ENCODE measurements around the gene CHRFAM7A.
"Not testable (repeated sequence)": the region's sequence is repeated elsewhere in the genome, so short reads cannot be mapped to it uniquely, and the experiment has no call there.

Gene CHRFAM7A

DNA sequence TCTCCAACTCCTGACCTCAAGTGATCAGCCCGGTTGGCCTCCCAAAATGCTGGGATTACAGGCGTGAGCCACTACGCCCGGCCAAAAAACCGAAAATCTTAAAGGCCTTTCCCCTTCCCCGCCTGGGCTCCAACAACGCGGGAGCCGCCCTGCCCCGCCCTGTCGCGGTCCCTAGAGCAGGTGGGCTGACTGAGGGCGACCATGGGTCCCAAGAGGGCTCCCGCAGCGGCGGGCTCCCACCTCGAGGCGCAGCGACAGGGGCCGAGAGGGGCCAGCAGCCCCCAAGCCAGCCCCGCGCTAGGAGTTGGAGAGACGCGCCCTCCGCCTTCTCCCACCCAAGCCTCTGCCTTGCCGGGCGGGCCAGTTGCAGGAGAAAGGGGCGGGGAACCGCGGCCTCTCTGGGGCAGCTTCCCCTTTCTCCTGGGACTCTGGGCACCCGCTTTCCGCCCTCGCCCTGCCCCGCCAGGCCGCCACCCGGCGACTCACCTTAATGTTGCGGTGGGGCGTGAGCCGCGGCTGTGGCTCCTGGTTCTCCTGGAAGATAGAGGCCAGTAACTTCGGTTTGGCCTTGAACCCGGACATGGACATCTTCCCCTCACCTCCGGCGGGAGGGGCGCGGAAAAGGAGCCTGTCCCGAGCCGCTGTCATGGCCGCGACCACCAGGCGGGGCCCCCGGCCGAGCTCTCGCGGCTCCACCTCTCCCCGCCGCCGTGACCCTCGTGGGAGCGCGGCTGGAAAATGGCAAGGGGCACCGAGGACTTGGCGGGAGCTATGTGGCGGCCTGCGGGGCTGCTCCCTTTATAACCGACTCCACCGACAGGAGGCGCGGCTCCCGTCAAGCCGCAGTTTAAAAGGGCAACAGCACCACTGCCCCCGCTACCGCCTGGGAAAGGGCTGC is at the start of gene CHRFAM7A:
TSS of gene CHRFAM7A (minus strand) at position 775 of the 898 bp plus-strand sequence. CDS start 10,189 bp downstream, outside the sequence.
- in situ Hi-C loops (cut with MboI; ENCODE audit: low sequenced_read_pairs) = not testable (repeated sequence)

DNA sequence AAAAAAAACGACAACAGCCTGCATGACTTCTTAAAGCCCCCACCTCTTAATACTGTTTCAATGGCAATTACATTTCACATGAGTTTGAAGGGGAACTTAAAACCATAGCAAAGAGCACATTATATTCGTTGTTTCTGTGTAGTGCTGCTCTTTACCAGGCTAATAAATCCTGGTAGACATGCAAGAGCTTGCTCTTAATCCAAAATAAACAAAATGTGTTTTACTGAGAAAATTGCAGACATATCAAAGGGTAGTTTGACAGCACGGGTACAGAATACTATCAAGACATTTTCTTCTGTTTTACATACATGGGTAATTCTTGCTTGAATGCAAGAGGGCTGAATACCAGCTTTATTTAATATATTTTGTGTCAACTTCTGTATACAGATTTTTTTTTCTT is 45.0 kb upstream of the CHRFAM7A start:
- in situ Hi-C loops (cut with MboI; ENCODE audit: low sequenced_read_pairs) = not testable (repeated sequence)

- in situ Hi-C loops (cut with MboI; ENCODE audit: low sequenced_read_pairs) = not testable (repeated sequence)
Observed at GRCh38 chr15:30435878-30436277, 42.5 kb upstream of the CHRFAM7A start.

DNA sequence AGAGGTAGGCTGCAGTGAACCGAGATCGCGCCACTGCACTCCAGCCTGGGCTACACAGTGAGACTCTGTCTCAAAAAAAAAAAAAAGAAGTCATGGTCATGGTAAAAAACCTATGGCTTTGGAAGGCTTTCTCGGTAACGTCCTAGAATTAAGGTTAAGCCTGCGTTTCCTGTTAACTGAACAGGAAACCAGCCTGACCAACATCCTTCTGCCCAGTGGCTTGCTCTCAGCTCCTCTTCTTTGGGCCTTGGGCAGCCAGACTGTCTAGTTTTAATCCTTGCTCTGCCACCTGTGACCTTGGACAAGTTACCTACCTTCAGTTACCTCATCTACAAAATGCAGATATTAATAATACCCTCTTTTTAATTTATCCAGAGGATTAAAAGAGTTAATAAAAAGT is 27.4 kb upstream of the CHRFAM7A start:
- in situ Hi-C loops (cut with MboI; ENCODE audit: low sequenced_read_pairs) = not testable (repeated sequence)

DNA sequence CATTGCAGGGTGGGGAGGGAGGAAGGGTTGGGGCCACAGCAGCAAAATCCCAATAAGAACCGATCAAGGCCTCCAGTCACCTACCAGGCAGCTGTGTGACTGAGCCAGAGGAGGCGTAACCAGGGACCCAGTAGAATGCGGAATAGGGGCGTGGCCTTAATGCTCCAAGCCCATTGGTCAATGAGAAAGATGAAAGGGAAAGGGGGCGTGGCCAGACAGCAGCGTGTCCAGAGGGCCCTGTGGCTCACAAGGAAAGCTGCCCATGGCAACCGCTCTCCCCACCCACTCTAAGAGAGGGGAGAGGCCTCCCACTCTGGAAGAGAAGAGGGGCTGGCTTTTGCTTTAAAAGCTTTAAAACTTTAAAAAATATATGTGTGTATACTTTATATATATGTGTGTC is 20.8 kb upstream of the CHRFAM7A start, which contains the start of gene GOLGA8R:
TSS of gene GOLGA8R (minus strand) at position 101 of the 400 bp plus-strand sequence. CDS start at position 3, 98 bp downstream.
- in situ Hi-C loops (cut with MboI; ENCODE audit: low sequenced_read_pairs) = not testable (repeated sequence)

DNA sequence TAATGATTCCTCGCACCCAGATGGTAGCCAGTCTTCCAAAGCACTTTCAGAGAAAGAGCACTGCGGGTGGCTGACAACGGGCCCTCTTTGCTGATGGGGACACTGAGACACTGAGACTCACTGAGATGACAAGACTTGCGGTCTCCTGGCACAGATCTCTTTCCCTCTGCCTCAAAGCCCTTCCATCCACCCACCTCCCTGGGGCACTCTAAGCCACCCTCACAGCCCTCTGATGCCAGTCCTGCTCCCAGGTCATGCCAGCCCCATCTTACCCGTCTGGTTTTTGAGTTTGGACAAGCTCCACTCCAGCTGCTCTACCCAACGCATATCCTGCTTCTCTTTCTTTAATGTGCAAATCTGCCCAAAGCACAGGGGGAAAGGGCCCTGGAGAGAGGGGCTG is 14.3 kb upstream of the CHRFAM7A start:
- in situ Hi-C loops (cut with MboI; ENCODE audit: low sequenced_read_pairs) = not testable (repeated sequence)

DNA sequence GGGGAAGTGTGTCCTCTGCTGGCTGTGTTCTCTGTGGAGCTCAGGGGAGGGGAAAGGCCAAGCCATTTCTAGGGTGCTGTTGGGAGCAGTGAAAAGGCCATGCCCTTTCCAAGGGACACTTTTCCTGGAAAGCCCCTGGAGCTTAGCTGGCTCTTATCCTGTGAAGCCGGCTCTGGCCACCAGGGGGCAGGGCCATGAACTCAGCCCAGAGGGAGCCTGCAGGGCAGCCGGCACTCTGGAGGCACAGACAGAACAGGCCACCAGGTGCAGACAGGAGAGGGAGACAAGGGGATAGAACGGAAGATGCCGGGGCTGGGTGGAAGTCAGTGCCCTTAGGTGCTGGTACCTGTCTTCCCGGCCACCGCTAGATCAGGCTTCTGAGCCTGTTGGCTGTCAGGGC is 5.6 kb upstream of the CHRFAM7A start:
- in situ Hi-C loops (cut with MboI; ENCODE audit: low sequenced_read_pairs) = not testable (repeated sequence)

GRCh38 chr15:30393664-30393991 is 288 bp upstream of the CHRFAM7A start:
- in situ Hi-C loops (cut with MboI; ENCODE audit: low sequenced_read_pairs) = not testable (repeated sequence)

- in situ Hi-C loops (cut with MboI; ENCODE audit: low sequenced_read_pairs) = not testable (repeated sequence)
Observed at GRCh38 chr15:30386318-30386887, 6.9 kb downstream of the CHRFAM7A start.

- in situ Hi-C loops (cut with MboI; ENCODE audit: low sequenced_read_pairs) = not testable (repeated sequence)
Observed at GRCh38 chr15:30377082-30377413, 16.3 kb downstream of the CHRFAM7A start.

- in situ Hi-C loops (cut with MboI; ENCODE audit: low sequenced_read_pairs) = not testable (repeated sequence)
Observed at GRCh38 chr15:30376375-30377081, 16.8 kb downstream of the CHRFAM7A start.

- in situ Hi-C loops (cut with MboI; ENCODE audit: low sequenced_read_pairs) = not testable (repeated sequence)
Observed at GRCh38 chr15:30375872-30376271, 17.5 kb downstream of the CHRFAM7A start.

DNA sequence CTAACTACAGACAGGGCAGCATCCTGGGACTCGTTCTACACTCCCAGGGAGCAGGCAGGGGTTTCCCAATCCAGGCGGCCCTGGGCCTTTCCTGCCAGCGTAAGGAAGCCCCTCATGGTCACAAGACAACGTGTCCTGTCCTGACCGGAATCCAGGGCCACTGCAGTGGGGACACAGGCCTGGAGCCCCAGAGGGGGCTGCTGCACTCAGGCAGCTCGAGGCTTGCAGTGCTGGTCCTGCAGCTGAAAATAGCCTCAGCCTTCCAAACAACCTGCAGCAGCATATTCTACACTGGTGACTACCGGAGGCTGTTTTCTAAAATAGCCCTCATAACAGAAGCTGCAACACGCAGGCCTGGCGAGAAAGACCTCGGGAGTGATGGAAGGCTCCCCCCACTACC is 18.5 kb downstream of the CHRFAM7A start:
- in situ Hi-C loops (cut with MboI; ENCODE audit: low sequenced_read_pairs) = not testable (repeated sequence)

GRCh38 chr15:30368271-30368670 is 25.1 kb downstream of the CHRFAM7A start:
- in situ Hi-C loops (cut with MboI; ENCODE audit: low sequenced_read_pairs) = not testable (repeated sequence)

- in situ Hi-C loops (cut with MboI; ENCODE audit: low sequenced_read_pairs) = not testable (repeated sequence)
Observed at GRCh38 chr15:30367246-30367645, 26.1 kb downstream of the CHRFAM7A start.

GRCh38 chr15:30361404-30361803 is 31.9 kb downstream of the CHRFAM7A start:
- in situ Hi-C loops (cut with MboI; ENCODE audit: low sequenced_read_pairs) = not testable (repeated sequence)

- in situ Hi-C loops (cut with MboI; ENCODE audit: low sequenced_read_pairs) = not testable (repeated sequence)
Observed at GRCh38 chr15:30360990-30361389, 32.4 kb downstream of the CHRFAM7A start.

DNA sequence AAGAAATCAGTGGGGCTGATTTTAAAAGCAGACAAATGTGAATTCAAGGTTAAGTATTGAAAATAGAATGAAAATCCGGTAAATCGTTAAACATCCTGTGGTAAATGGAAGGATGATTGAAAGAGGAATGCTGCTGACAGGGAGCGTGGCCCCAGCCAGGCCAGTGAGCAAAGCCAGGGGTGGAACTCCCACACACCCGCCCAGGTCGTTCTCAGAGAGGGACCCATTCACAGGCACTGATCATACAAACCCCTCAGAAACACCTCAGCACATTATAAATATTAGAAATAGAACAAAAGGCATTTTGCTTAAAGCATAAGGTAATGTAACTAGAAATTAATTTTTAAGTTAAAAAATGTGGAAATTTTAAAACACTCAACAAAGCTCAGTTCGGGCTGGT is 38.3 kb downstream of the CHRFAM7A start:
- in situ Hi-C loops (cut with MboI; ENCODE audit: low sequenced_read_pairs) = not testable (repeated sequence)

DNA sequence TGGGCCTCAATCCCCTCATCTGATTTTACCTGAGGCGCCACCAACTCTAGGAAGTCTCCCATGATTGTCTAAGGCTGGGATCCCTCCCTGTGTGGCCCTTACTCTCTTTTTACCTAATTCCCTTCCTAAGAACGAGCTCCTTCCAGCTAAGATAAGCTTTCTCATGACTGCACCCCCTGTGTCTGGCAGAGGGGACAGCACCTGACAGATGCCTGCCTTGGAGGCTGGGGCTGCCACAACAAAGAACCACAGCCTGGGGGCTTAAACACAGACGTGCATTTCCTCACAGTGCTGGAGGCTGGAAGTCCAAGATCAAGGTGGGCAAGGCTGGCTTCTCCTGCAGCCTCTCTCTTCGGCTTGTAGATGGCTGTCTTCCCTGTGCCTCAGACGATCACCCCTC is 43.5 kb downstream of the CHRFAM7A start:
- in situ Hi-C loops (cut with MboI; ENCODE audit: low sequenced_read_pairs) = not testable (repeated sequence)

- in situ Hi-C loops (cut with MboI; ENCODE audit: low sequenced_read_pairs) = not testable (repeated sequence)
Observed at GRCh38 chr15:30336584-30336983, 56.8 kb downstream of the CHRFAM7A start.

- in situ Hi-C loops (cut with MboI; ENCODE audit: low sequenced_read_pairs) = not testable (repeated sequence)
Observed at GRCh38 chr15:30334152-30334551, 59.2 kb downstream of the CHRFAM7A start.

DNA sequence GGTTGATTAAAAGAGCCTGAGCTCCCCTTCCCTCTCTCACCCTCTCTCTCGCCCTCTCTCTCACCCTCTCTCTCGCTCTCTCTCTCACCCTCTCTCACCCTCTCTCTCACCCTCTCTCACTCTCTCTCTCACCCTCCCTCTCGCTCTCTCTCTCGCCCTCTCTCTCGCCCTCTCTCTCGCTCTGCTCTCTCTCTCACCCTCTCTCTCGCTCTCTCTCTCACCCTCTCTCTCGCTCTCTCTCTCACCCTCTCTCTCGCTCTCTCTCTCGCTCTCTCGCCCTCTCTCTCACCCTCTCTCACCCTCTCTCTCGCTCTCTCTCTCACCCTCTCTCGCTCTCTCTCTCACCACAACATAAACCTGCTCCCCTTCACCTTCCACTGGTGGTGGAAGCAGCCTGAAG is 67.2 kb downstream of the CHRFAM7A start:
- in situ Hi-C loops (cut with MboI; ENCODE audit: low sequenced_read_pairs) = not testable (repeated sequence)
